GM23248 (cell line): ENCODE results near the gene ZNF286A. TPM values are rescaled to one million over a fixed set of nuclear protein-coding genes. Genes with fewer than 3 reads are reported as not detected.
A peak's percentile ranks its signal among the peaks of the same experiment; 100 is the strongest.
"Not testable (repeated sequence)": the region's sequence is repeated elsewhere in the genome, so short reads cannot be mapped to it uniquely, and the experiment has no call there.

Source experiments
- DNase-seq: peaks from one replicate; pipeline ENCODE4 v3.0.0-alpha.2; 2015
- H2AFZ ChIP-seq: fragments of 200-600 bp; sonication (generic); 2 replicates; pipeline ENCODE4 v1.6.1; 2016; ENCODE audit warnings: antibody characterized with exemption
- H3F3A ChIP-seq: fragments of 200-600 bp; sonication (generic); 2 replicates; pipeline ENCODE4 v1.6.1; 2016; ENCODE audit warnings: mild to moderate bottlenecking, antibody characterized with exemption, mixed run types; ENCODE audit not compliant: insufficient read depth
- H3K27ac ChIP-seq: fragments of 200-600 bp; sonication (generic); 2 replicates; pipeline ENCODE4 v1.5.1; 2016; ENCODE audit warnings: mild to moderate bottlenecking
- H3K27me3 ChIP-seq: fragments of 200-600 bp; sonication (generic); replicated peaks from 2 replicates; pipeline ENCODE4 v1.6.1; 2016; ENCODE audit warnings: mild to moderate bottlenecking; ENCODE audit not compliant: insufficient read depth
- H3K36me3 ChIP-seq: fragments of 200-600 bp; sonication (generic); 2 replicates; pipeline ENCODE4 v1.6.1; 2016; ENCODE audit warnings: low read depth, mild to moderate bottlenecking
- H3K4me1 ChIP-seq: fragments of 200-600 bp; sonication (generic); 2 replicates; pipeline ENCODE4 v1.6.1; 2016; ENCODE audit warnings: mild to moderate bottlenecking; ENCODE audit not compliant: insufficient read depth
- H3K4me2 ChIP-seq: fragments of 200-600 bp; sonication (generic); one replicate; pipeline ENCODE4 v1.6.1; 2016; ENCODE audit warnings: mild to moderate bottlenecking; ENCODE audit not compliant: unreplicated experiment
- H3K4me3 ChIP-seq: fragments of 200-600 bp; sonication (generic); 2 replicates; pipeline ENCODE4 v1.5.1; 2016; ENCODE audit warnings: mild to moderate bottlenecking
- H3K79me2 ChIP-seq: fragments of 200-600 bp; sonication (generic); 2 replicates; pipeline ENCODE4 v1.6.1; 2016; ENCODE audit warnings: mild to moderate bottlenecking; ENCODE audit not compliant: insufficient read depth
- H3K9ac ChIP-seq: fragments of 200-600 bp; sonication (generic); 2 replicates; pipeline ENCODE4 v1.6.1; 2016; ENCODE audit warnings: mild to moderate bottlenecking
- H3K9me2 ChIP-seq: fragments of 200-600 bp; sonication (generic); 2 replicates; pipeline ENCODE4 v1.6.1; 2016; ENCODE audit warnings: mixed run types, mild to moderate bottlenecking, moderate library complexity; ENCODE audit not compliant: insufficient read depth
- H3K9me3 ChIP-seq: fragments of 200-600 bp; sonication (generic); one replicate; pipeline ENCODE4 v1.6.1; 2017; ENCODE audit warnings: low read depth
- H4K20me1 ChIP-seq: fragments of 200-600 bp; sonication (generic); 2 replicates; pipeline ENCODE4 v1.6.0; 2016; ENCODE audit not compliant: insufficient read depth
- WGBS, 2 experiments: methylation state at CpG; one replicate each; pipeline ENCODE4 v1.1.6; 2015 to 2017; ENCODE audit warnings: low lambda C conversion rate in 2 of 2, low coverage in 1 of 2; ENCODE audit errors: missing lambda C conversion rate in 2 of 2; 5-methylcytosine and 5-hydroxymethylcytosine counted together
- in situ Hi-C: fragments of 300-500 bp; cut with MboI; formaldehyde crosslinking; loops from 2 replicates; pipeline ENCODE4 v1.15.0; 2020
- polyA plus RNA-seq: library from polyadenylated mRNA; unstranded; fragments of >200 nt; fragmentation: Nextera tagmentation; extraction: Ambion mirVana; gene quantifications from 2 replicates; pipeline ENCODE4 v1.2.1, GENCODE V29; 2016
- total RNA-seq: library from RNA; depleted of rRNA; stranded (reverse); fragments of >200 nt; shearing (Covaris generic); gene quantifications from 2 replicates; pipeline ENCODE4 v1.2.3, GENCODE V29; 2014

The ZNF286A gene
- total and polyA plus RNA-seq, 2 experiments from 2014 or later = 11.7 to 13.6 TPM

- H3K27me3 ChIP-seq, H3K9me3 ChIP-seq, H3K4me1 ChIP-seq, H3K36me3 ChIP-seq, H3K79me2 ChIP-seq, H3K9me2 ChIP-seq, H3F3A ChIP-seq, H4K20me1 ChIP-seq, in situ Hi-C loops: not testable (repeated sequence)
- peak; percentile 2 for DNase-seq
- H2AFZ ChIP-seq = peak overlapping the region; percentile 94
- WGBS, 2 experiments = 0 to 2% methylated on average over 3 of the region's 3 CpGs
- peak overlapping the region; percentile 73 for H3K4me3 ChIP-seq
- H3K4me2 ChIP-seq = peak overlapping the region; percentile 63
- H3K9ac ChIP-seq = peak overlapping the region; percentile 77
- peak overlapping the region; percentile 28 for H3K27ac ChIP-seq
Measured at GRCh38 chr17:15698967-15699366, 585 bp upstream of the ZNF286A start.

DNA sequence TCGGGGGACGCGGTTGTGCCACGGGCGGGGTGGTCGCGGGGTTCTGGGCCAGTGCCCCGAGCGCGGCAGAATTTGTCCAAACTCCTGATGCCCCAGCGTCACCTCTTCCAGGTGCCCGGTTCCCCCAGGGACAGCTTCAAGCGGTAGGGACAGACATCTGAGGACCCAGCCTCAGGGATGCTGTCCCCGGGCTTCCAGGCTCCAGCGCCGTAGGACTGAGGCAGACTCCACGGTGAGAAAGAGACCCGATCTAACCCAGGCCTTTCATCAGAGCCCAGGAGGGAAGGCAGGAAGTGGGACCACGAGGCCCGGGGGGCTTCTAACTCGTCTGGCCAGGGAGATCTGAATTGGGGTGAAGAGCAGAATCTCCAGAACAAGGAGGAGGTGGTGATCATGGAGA is 385 bp downstream of the ZNF286A start:
- WGBS, 2 experiments = 0% methylated on average over 4 to 10 of the region's 21 CpGs
- H3K9me2 ChIP-seq, H3K27me3 ChIP-seq, H3K9me3 ChIP-seq, in situ Hi-C loops, H3F3A ChIP-seq, DNase-seq, H3K79me2 ChIP-seq, H3K4me2 ChIP-seq, H4K20me1 ChIP-seq, H3K4me1 ChIP-seq, H3K36me3 ChIP-seq: not testable (repeated sequence)
- Histone ChIP-seq H3K4me3 (peak overlapping the region; percentile 73), H3K27ac (peak overlapping the region; percentile 39; the same call in 1 of the 2 replicates), H2AFZ (peak overlapping the region; percentile 71), H3K9ac (peak overlapping the region; percentile 77)

- peaks cover 46% of the 10 kb centered on the region for H3K36me3 ChIP-seq
- H3K9me2 ChIP-seq, H3K27ac ChIP-seq, H3K79me2 ChIP-seq, DNase-seq, H3K9me3 ChIP-seq, H3K4me1 ChIP-seq, H2AFZ ChIP-seq, in situ Hi-C loops, H3F3A ChIP-seq, H3K4me3 ChIP-seq, H3K4me2 ChIP-seq, H3K27me3 ChIP-seq, H3K9ac ChIP-seq, H4K20me1 ChIP-seq: not testable (repeated sequence)
- whole genome bisulfite sequencing, 2 experiments = 97 to 98% methylated on average over 27 to 28 of the region's 33 CpGs
Measured at GRCh38 chr17:15704239-15704638, 4.7 kb downstream of the ZNF286A start.

DNA sequence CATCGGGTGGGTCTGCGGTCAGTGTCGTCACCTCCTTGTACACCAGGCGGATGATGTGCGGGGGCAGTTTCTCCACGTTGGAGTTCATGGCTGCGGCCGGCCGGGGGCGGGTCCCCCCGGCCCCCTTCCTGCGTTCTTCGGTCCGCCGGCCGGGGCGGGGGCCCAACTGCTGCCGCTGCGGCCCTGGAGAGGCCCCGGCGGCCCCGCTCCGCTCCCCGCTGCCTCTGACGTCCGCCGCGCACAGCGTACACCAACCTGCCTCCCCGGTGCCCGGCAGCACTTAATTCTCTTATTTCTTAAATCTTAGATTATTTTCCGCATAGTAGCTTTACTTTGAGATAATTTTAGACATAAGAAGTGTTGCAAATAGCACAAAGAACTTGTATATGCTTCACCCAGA is 5.3 kb downstream of the ZNF286A start:
- H3K79me2 ChIP-seq, H3K4me1 ChIP-seq, H4K20me1 ChIP-seq, H3K27me3 ChIP-seq, DNase-seq, in situ Hi-C loops, H2AFZ ChIP-seq, H3K9me3 ChIP-seq, H3F3A ChIP-seq, H3K27ac ChIP-seq, H3K4me3 ChIP-seq, H3K4me2 ChIP-seq, H3K9ac ChIP-seq, H3K9me2 ChIP-seq: not testable (repeated sequence)
- WGBS, 2 experiments = 99% methylated on average over 12 to 32 of the region's 32 CpGs
- peaks cover 46% of the 10 kb centered on the region for H3K36me3 ChIP-seq

DNA sequence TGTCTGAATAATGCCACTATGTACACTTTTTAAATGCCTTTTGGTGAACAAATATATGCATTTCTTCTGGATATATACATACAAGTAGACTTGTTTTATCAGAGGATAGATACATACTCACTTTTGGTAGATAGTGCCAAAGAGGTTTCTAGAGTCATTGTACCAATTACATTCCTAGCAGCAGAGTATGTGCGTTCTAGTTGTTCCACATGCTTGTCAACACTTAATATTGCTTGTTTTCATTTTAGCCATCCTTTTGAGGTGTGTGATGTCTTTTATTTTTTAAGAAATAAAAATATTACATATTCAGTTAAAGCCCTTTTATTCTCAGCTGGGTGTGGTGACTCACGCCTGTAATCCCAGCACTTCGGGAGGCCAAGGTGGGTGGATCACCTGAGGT is 9.3 kb downstream of the ZNF286A start:
- DNase-seq = peak; percentile 1
- WGBS, 2 experiments = 98 to 100% methylated on average over 3 of the region's 3 CpGs
- not testable (repeated sequence) for H3F3A ChIP-seq

DNA sequence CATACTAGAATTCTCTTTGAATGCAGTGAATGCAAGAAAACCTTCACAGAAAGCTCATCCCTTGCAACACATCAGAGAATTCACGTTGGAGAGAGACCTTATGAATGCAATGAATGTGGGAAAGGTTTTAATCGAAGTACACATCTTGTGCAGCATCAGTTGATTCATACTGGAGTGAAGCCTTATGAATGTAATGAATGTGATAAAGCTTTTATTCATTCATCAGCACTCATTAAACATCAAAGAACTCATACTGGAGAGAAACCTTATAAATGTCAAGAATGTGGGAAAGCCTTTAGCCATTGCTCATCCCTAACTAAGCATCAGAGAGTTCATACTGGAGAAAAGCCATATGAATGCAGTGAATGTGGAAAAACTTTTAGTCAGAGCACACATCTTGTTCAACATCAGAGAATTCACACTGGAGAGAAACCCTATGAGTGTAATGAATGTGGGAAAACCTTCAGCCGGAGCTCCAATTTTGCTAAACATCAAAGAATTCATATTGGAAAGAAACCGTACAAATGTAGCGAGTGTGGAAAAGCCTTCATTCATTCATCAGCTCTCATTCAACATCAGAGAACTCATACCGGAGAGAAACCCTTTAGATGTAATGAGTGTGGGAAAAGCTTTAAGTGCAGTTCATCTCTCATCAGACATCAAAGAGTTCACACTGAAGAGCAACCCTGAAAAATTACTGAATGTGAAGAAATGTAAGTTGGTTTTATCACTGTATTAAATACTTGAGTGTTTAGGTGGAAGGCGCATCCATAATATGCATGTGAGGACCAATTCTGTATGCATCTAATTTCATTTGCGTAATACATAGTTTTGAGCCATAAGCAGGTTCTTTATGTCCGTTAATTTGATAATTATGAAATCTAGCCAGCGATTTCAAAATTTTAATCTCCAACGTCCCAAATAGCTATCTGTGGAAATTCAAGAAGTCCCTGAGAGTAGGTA is 17.3 kb downstream of the ZNF286A start:
- H3K79me2 ChIP-seq, DNase-seq, H3K9me3 ChIP-seq, H4K20me1 ChIP-seq, in situ Hi-C loops, H3K4me3 ChIP-seq, H3K4me2 ChIP-seq, H2AFZ ChIP-seq, H3K27ac ChIP-seq, H3K4me1 ChIP-seq, H3F3A ChIP-seq, H3K9ac ChIP-seq, H3K27me3 ChIP-seq, H3K9me2 ChIP-seq: not testable (repeated sequence)
- 95 to 98% methylated on average over 11 of the region's 11 CpGs for WGBS, 2 experiments
- peaks cover 37% of the 10 kb centered on the region for H3K36me3 ChIP-seq

More for the DNA sequence above, 9.3 kb downstream of the ZNF286A start:
- H3K36me3 ChIP-seq = peaks cover 64% of the 10 kb centered on the region
- H3K4me2 ChIP-seq, H2AFZ ChIP-seq, H3K79me2 ChIP-seq, H3K9me3 ChIP-seq, H4K20me1 ChIP-seq, H3K9ac ChIP-seq, H3K27ac ChIP-seq, H3K9me2 ChIP-seq, H3K27me3 ChIP-seq, H3K4me1 ChIP-seq, in situ Hi-C loops, H3K4me3 ChIP-seq: not testable (repeated sequence)

DNA sequence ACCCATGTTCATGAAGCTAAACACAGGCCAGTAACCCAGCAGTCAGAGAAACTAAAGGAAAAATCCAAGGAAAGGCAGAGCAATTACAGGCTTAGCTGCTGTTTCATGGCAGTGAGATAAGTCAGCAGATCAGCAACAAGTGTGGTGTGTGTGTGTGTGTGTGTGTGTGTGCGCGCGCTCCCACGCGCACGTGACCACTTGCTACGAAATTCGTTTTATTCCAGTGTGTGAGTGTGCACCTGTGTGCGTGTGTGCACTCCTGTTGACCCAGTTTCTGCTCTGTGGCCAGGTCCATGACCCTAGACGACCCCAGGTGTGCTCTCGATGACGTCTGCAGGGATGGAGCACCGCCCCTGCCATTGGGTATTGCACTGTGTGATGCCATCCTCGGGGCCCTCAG is 31.0 kb downstream of the ZNF286A start:
- H2AFZ ChIP-seq, H3K27ac ChIP-seq, H3K9ac ChIP-seq, H3K4me1 ChIP-seq, in situ Hi-C loops, H3K4me3 ChIP-seq, H3K27me3 ChIP-seq, H3K79me2 ChIP-seq, H3K4me2 ChIP-seq, H4K20me1 ChIP-seq, H3F3A ChIP-seq, DNase-seq, H3K9me2 ChIP-seq, H3K36me3 ChIP-seq, H3K9me3 ChIP-seq: not testable (repeated sequence)
- WGBS, 2 experiments = 62 to 74% methylated on average over 4 to 5 of the region's 14 CpGs
